ENCODE results near the gene AUH. TPM values are rescaled to one million over a fixed set of nuclear protein-coding genes. Genes with fewer than 3 reads are reported as not detected.
A peak's percentile ranks its signal among the peaks of the same experiment; 100 is the strongest.
"Not testable (repeated sequence)": the region's sequence is repeated elsewhere in the genome, so short reads cannot be mapped to it uniquely, and the experiment has no call there.

The AUH gene
- total RNA-seq, 6 donors from 2014 or later: 13.7 to 38.5 (median 24.4) TPM

DNA sequence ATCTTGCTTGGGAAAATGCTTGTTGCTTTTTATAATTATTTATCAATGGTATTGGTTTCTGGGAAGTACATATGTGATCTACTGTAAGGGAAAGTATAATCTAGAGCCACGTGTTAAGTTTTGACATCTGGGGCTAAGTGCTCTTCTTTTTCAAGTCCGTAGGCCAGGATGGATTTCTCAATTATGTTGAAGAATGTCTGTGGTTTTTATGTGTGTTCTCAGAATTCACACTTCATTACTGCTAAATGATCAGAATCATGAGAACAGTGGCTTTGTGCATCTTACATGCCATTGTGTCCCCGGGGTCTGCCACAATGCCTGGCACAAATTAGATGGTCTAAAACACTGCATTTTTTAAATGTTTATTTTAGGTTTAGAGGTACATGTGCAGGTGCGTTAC, 14.5 kb upstream of the AUH start:
- no peak overlapping the region for H3K27ac ChIP-seq
- H3K9me3 ChIP-seq: no peaks in the 10 kb centered on the region
- peak in 1 of 2 donors; percentile 35 for ATAC-seq (ENCODE audit: low FRiP score in 2 of 2)
- no peak overlapping the region for H3K4me3 ChIP-seq
- no peaks in the 10 kb centered on the region for H3K36me3 ChIP-seq
- no peak for DNase-seq
- no peak for TF ChIP-seq CTCF (IDR thresholded peaks at IDR 0.05)
- peak in 1 of 4 donors; percentile 41 for TF ChIP-seq EP300 (IDR thresholded peaks at IDR 0.05)
- TF ChIP-seq POLR2A (IDR thresholded peaks at IDR 0.05): no peak
- TF ChIP-seq POLR2AphosphoS5 (IDR thresholded peaks at IDR 0.05): no peak
- no peaks in the 10 kb centered on the region for H3K27me3 ChIP-seq
- WGBS, 2 donors: 40 to 56% methylated on average over 4 of the region's 4 CpGs
- H3K4me1 ChIP-seq: peaks cover 13 to 24% (median 16%) of the 10 kb centered on the region in 4 donors

GRCh38 chr9:91374939-91375338, 13.2 kb upstream of the AUH start:
- Histone ChIP-seq H3K4me3 (no peak overlapping the region), H3K27me3 (no peaks in the 10 kb centered on the region), H3K27ac (no peak overlapping the region), H3K36me3 (no peaks in the 10 kb centered on the region), H3K9me3 (no peaks in the 10 kb centered on the region), H3K4me1 (peaks cover 13 to 24% (median 16%) of the 10 kb centered on the region in 4 donors)
- no peak for TF ChIP-seq POLR2AphosphoS5 (IDR thresholded peaks at IDR 0.05)
- 27 to 48% methylated on average over 3 of the region's 3 CpGs for WGBS, 2 donors
- DNase-seq: no peak
- no peak for ATAC-seq (ENCODE audit: low FRiP score in 2 of 2)

GRCh38 chr9:91371894-91372293, 10.2 kb upstream of the AUH start:
- H3K4me3 ChIP-seq: no peak overlapping the region
- no peaks in the 10 kb centered on the region for H3K27me3 ChIP-seq
- no peak overlapping the region for H3K27ac ChIP-seq
- WGBS, 2 donors: 57 to 60% methylated on average over 1 of the region's 1 CpG
- DNase-seq (no peak), ATAC-seq (ENCODE audit: low FRiP score in 2 of 2) (no peak)
- no peaks in the 10 kb centered on the region for H3K9me3 ChIP-seq
- H3K4me1 ChIP-seq: peaks cover 5 to 17% (median 11%) of the 10 kb centered on the region in 4 donors
- TF ChIP-seq EP300 (IDR thresholded peaks at IDR 0.05) (no peak), POLR2AphosphoS5 (IDR thresholded peaks at IDR 0.05) (no peak), POLR2A (IDR thresholded peaks at IDR 0.05) (no peak), CTCF (IDR thresholded peaks at IDR 0.05) (no peak)
- H3K36me3 ChIP-seq: no peaks in the 10 kb centered on the region

DNA sequence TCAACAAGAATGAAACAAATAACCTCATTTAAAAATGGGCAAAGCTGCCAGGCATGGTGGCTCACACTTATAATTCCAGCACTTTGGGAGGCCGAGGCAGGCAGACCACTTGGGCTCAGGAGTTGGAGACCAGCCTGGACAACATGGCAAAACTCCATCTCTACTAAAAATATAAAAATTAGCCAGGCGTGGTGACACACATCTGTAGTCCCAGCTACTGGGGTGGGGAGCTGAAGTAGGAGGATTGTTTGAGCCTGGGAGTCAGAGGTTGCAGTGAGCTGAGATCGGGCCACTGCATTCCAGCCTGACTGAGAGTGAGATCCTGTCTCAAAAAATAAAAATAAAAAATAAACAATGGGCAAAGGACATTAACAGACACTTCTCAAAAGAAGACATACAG, 8.3 kb upstream of the AUH start:
- not testable (repeated sequence) for H3K27me3 ChIP-seq; H3K36me3 ChIP-seq; H3K9me3 ChIP-seq; H3K27ac ChIP-seq; H3K4me1 ChIP-seq; H3K4me3 ChIP-seq; DNase-seq; ATAC-seq (ENCODE audit: low FRiP score in 2 of 2)
- 73 to 81% methylated on average over 3 of the region's 3 CpGs for WGBS, 2 donors

DNA sequence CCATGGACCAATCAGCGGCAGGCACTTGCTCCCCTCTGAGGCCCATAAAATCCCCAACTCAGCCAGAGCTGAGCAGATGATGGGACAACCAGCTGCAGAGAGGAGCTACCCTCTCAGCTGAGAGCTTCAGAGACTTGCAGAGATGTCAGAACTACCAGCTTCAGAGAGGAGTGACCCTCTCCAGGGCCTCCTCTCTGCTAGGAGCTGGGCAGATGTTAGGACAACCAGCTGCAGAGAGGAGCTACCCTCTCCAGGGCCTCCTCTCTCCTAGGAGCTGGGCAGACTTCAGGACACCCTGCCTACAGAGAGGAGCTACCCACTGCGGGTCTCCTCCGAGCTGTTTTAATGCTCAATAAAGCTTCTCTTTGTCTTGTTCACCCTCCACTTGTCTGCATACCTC, 3.0 kb upstream of the AUH start:
- DNase-seq (no peak), ATAC-seq (ENCODE audit: low FRiP score in 2 of 2) (no peak)
- no peak overlapping the region for H3K27ac ChIP-seq
- no peaks in the 10 kb centered on the region for H3K27me3 ChIP-seq
- TF ChIP-seq POLR2A (IDR thresholded peaks at IDR 0.05): no peak
- no peak for TF ChIP-seq POLR2AphosphoS5 (IDR thresholded peaks at IDR 0.05)
- TF ChIP-seq CTCF (IDR thresholded peaks at IDR 0.05): no peak
- TF ChIP-seq EP300 (IDR thresholded peaks at IDR 0.05): no peak
- no peaks in the 10 kb centered on the region for H3K36me3 ChIP-seq
- H3K4me1 ChIP-seq: peaks cover 12 to 20% (median 15%) of the 10 kb centered on the region in 4 donors
- WGBS, 2 donors: 20 to 91% methylated on average over 1 to 3 of the region's 3 CpGs
- H3K4me3 ChIP-seq: no peak overlapping the region
- no peaks in the 10 kb centered on the region for H3K9me3 ChIP-seq

GRCh38 chr9:91364005-91364404, 2.3 kb upstream of the AUH start:
- WGBS, 2 donors: 90 to 97% methylated on average over 5 to 6 of the region's 7 CpGs
- TF ChIP-seq CTCF (IDR thresholded peaks at IDR 0.05) (no peak), POLR2A (IDR thresholded peaks at IDR 0.05) (no peak), POLR2AphosphoS5 (IDR thresholded peaks at IDR 0.05) (no peak), EP300 (IDR thresholded peaks at IDR 0.05) (no peak)
- no peaks in the 10 kb centered on the region for H3K36me3 ChIP-seq
- DNase-seq (peak in 1 of 2 donors; percentile 50), ATAC-seq (ENCODE audit: low FRiP score in 2 of 2) (no peak)
- no peaks in the 10 kb centered on the region for H3K27me3 ChIP-seq
- H3K4me3 ChIP-seq: no peak overlapping the region
- H3K4me1 ChIP-seq: peaks cover 17 to 27% (median 21%) of the 10 kb centered on the region in 4 donors
- no peak overlapping the region for H3K27ac ChIP-seq
- H3K9me3 ChIP-seq: no peaks in the 10 kb centered on the region
